SH-SY5Y (cell line): Measurements from ENCODE around the gene C22orf23.

Source experiments
- GATA2 ChIP-seq: IDR thresholded peaks from 2 replicates; pipeline ENCODE4 v1.6.1; 2011; ENCODE audit warnings: mild to moderate bottlenecking, low read depth, low read length
- GATA3 ChIP-seq: IDR thresholded peaks from 2 replicates; pipeline ENCODE4 v1.6.1; 2011; ENCODE audit warnings: low read depth, mild to moderate bottlenecking, low read length, moderate library complexity

DNA sequence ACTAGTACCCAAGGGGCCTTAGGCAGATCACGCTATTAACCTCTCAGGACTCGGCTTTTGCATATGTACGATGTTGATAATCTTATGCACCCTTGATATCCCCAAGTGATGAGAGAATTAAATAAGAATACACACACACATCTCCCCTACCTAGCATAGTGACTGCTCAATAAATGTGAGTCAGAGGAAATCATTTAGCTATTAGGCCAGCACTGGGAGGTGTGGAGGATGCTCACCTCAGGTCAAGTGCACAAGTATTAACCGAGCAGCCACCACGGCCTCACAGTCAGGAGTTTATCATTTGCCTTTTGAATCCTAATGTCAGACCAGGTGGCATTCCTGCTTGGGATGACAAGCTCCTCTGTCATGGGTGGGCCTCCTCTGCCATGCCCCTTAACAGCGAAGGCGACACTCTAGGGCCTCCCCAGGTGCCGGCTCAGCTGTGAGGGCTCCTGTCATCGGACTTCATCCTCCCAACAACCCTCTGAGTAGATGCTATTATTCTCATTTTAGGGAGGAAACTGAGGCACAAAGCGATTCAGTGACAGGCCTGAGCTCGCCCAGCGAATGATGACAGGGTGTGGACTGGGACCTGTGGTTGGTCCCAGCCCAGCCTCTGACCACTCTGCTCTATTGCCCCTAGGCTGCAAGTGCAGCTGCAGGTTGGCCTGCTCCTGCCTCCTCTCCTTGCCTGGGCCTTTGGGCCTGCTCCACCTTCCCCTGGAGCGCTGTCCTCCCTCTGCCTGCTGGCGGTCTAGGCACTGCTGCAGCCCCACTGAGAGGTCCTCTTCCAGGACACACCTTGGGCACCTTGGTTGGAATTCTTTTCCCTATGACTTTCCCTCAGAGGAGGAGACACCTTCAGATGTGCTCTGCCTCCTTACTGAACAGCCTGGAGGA, 36.0 kb upstream of the C22orf23 start:
- TF ChIP-seq GATA2 (no peak), GATA3 (no peak)
